ENCODE results near the gene KCTD13.

DNA sequence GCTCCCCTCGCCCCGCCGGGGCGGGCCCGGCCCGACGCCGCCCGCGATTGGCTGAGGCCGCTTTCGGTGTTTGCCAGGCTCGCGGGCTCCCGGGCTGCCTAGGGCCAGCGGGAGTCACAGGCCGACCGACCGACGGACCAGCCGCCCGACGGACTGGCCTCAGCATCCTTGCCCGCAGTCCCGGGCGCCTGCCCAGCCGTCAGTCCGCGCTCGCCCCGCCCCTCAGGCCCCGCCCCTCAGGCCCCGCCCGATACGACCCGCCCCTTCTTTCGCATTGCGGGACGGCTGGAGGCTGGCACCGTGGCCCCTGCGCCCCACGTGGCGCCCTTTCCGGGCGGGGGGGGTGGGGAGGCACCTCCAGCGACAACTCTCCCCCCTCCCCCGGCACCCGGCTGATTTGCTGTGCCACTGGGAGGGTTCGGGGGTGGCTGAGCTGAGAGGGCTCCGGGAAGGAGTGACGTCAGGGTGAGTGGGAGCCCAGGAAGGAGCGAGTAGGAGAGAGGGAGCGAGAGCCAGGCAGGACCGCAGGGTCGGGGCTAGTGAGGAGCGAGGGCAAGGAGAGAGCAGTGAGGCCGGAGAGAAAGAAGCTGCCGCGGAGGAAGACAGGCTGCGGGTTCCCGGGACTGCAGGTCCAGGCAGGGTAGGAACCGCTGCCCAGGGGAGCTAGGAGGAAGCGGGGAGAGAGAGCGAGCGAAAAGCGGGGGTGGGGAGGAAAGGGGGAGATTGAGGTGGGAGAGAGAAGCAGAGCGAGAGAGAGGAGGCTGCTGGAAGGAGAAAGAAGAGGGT is 25.7 kb downstream of the KCTD13 start, which contains the start of gene ASPHD1:
- TF ChIP-seq, protein P1, sequence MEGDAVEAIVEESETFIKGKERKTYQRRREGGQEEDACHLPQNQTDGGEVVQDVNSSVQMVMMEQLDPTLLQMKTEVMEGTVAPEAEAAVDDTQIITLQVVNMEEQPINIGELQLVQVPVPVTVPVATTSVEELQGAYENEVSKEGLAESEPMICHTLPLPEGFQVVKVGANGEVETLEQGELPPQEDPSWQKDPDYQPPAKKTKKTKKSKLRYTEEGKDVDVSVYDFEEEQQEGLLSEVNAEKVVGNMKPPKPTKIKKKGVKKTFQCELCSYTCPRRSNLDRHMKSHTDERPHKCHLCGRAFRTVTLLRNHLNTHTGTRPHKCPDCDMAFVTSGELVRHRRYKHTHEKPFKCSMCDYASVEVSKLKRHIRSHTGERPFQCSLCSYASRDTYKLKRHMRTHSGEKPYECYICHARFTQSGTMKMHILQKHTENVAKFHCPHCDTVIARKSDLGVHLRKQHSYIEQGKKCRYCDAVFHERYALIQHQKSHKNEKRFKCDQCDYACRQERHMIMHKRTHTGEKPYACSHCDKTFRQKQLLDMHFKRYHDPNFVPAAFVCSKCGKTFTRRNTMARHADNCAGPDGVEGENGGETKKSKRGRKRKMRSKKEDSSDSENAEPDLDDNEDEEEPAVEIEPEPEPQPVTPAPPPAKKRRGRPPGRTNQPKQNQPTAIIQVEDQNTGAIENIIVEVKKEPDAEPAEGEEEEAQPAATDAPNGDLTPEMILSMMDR (IDR thresholded peaks at IDR 0.05; ENCODE audit: low read depth, low read length, missing input control) = no peak
- TF ChIP-seq RAD21 (IDR thresholded peaks at IDR 0.05) (no peak), TAF1 (conservative IDR thresholded peaks at IDR 0.05) (no peak), HNF4A (conservative IDR thresholded peaks at IDR 0.05) (no peak), JUND (IDR thresholded peaks at IDR 0.05) (no peak), YY1 (IDR thresholded peaks at IDR 0.05) (no peak)
- TF ChIP-seq, protein P2, sequence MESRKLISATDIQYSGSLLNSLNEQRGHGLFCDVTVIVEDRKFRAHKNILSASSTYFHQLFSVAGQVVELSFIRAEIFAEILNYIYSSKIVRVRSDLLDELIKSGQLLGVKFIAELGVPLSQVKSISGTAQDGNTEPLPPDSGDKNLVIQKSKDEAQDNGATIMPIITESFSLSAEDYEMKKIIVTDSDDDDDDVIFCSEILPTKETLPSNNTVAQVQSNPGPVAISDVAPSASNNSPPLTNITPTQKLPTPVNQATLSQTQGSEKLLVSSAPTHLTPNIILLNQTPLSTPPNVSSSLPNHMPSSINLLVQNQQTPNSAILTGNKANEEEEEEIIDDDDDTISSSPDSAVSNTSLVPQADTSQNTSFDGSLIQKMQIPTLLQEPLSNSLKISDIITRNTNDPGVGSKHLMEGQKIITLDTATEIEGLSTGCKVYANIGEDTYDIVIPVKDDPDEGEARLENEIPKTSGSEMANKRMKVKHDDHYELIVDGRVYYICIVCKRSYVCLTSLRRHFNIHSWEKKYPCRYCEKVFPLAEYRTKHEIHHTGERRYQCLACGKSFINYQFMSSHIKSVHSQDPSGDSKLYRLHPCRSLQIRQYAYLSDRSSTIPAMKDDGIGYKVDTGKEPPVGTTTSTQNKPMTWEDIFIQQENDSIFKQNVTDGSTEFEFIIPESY (IDR thresholded peaks at IDR 0.05) = no peak
